ENCODE measurements around the gene GSTM1.
A peak's percentile ranks its signal among the peaks of the same experiment; 100 is the strongest.
"Not testable (repeated sequence)": the region's sequence is repeated elsewhere in the genome, so short reads cannot be mapped to it uniquely, and the experiment has no call there.

The GSTM1 gene

GRCh38 chr1:109697861-109698260, 10.2 kb downstream of the GSTM1 start:
- not testable (repeated sequence) for DNase-seq (ENCODE audit: low spot score)

GRCh38 chr1:109702940-109703339, 15.3 kb downstream of the GSTM1 start:
- DNase-seq (ENCODE audit: low spot score): not testable (repeated sequence)

- peak; percentile 0 for DNase-seq (ENCODE audit: low spot score)
Observed at GRCh38 chr1:109704173-109704572, 16.6 kb downstream of the GSTM1 start.

GRCh38 chr1:109705411-109705810, 17.8 kb downstream of the GSTM1 start:
- no peak for DNase-seq (ENCODE audit: low spot score)

DNA sequence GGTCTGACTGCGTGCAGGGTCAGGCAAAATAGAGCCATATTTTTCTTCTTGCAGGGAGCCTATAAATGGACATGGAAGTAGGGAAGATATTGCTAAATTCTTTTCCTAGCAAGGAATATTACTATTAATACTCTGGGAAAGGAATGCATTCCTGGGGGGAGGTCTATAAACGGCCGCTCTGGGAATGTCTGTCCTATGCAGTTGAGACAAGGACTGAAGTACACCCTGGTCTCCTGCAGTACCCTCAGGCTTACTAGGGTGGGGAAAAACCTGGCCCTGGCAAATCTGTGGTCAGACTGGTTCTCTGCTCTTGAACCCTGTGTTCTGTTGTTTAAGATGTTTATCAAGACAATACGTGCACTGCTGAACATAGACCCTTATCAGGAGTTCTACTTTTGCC, 21.3 kb downstream of the GSTM1 start:
- not testable (repeated sequence) for DNase-seq (ENCODE audit: low spot score)

DNA sequence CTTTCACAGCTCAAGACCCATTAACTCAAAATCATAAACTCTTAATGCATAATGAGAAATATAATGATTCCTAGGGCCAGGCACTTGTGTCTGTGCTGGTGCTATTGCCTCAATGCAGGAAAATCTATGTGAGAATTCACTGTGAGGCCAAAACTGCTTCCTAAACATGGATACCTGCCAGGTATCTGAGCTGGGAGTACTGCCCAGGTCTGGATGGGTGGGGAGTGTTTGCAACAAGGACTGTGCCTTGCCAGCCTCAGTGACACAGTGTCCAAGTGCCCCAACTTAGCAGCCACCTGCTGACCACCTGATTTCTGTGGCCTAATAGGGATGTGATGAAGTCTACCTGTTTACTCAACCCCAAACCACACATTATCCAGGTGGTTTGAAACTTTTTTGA, 22.2 kb downstream of the GSTM1 start:
- not testable (repeated sequence) for DNase-seq (ENCODE audit: low spot score)

GRCh38 chr1:109711593-109712320, 24.1 kb downstream of the GSTM1 start, which contains the start of gene GSTM5:
Gene GSTM5 (plus strand): TSS chr1:109712251. CDS start chr1:109712313, 62 bp downstream.
- peak; percentile 13 for DNase-seq (ENCODE audit: low spot score)

DNA sequence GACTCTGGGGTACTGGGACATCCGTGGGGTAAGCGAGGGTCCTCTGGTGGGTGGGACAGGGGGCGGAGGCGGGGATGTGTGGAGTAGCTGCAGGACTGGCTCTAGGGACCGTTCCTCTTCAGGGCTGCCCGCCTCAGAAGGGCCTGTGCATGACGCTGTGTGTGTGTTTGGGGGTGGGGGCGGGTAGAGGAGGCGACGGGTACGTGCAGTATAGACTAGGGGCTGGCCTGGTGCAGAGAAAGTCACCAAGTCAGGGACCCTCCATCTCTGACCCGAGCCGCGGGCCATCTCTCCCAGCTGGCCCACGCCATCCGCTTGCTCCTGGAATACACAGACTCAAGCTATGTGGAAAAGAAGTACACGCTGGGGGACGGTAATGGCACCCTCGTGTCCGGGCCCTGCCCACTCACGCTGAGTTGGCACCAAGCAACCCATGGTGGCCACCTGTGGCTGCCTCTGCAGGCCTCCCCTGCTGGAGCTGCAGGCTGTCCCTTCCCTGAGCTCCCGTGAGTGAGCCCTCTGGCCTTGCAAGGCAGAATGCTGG, 24.8 kb downstream of the GSTM1 start:
- peak; percentile 0 for DNase-seq (ENCODE audit: low spot score)

- DNase-seq (ENCODE audit: low spot score): peak; percentile 0
Observed at GRCh38 chr1:109713636-109714035, 26.0 kb downstream of the GSTM1 start.

GRCh38 chr1:109714661-109715372, 27.2 kb downstream of the GSTM1 start:
- peak; percentile 0 for DNase-seq (ENCODE audit: low spot score)

- DNase-seq (ENCODE audit: low spot score): no peak
Observed at GRCh38 chr1:109716121-109716520, 28.5 kb downstream of the GSTM1 start.

DNA sequence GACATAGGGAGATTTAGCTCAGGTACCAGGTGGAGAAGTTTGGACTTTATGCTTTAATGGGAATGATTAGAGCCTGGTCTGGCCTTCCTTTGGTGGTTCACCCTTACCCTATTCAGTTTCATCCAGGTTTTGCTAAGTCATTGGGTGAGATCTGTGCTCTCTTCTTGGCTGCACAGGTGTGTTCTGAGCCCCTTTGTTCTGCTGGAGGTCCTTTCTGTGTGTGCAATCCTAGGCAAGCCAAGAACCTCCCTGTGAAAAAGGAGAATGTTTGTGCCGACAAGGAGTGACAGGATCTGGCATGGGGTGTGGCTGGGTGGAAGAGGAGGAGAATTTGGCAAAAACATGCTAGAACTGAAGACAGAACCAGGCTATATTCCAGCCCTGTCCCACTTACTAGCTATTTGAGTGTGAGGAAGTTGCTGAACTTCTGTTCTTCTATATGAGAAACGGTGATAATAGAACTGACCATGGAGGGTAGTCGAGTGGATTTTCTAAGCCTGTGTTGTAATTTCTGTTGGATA, 29.0 kb downstream of the GSTM1 start:
- no peak for DNase-seq (ENCODE audit: low spot score)

- no peak for DNase-seq (ENCODE audit: low spot score)
Observed at GRCh38 chr1:109717729-109718128, 30.1 kb downstream of the GSTM1 start.

GRCh38 chr1:109718495-109718894, 30.9 kb downstream of the GSTM1 start:
- DNase-seq (ENCODE audit: low spot score): no peak

DNA sequence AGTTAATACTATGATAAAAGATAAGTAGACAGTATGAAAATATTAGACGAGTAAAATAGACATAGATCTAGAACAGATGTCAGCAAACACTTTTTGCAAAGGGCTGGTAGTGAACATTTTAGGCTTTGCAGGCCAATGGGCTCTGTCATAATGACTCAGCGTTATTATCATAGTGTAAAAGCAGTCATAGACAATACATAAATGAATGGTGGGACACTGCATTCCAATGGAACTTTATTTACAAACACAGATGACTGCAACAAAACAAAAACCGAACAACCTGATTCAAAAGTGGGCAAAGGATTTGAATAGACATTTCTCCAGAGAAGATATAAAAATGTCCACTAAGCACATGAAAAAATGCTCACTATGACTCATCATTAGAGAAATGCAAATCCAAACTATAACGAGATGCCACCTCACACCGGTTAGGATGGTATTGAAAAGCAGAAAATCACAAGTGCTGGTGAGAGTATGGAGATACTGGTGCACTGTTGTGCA, 31.8 kb downstream of the GSTM1 start:
- peak; percentile 51 for DNase-seq (ENCODE audit: low spot score)

DNA sequence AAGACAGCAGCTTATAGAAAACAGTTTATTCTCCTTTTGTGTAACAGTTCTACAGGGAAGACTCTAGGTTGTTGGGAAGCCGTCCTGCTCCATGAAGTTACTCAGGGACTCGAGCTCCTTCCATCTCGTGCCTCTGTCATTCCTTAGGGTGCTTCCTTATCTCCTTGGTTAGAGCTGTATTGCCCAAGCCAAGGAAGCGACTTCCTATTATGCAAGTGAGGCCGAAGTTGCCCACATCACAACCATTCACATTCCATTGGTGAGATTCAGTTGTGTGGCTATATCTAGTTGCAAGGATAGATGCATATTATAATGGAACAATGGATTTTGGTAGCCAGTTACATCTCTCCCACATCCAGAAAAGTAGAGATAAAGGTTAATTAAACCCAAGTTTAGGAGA, 33.4 kb downstream of the GSTM1 start:
- no peak for DNase-seq (ENCODE audit: low spot score)

GRCh38 chr1:109721971-109722370, 34.4 kb downstream of the GSTM1 start:
- DNase-seq (ENCODE audit: low spot score): no peak

DNA sequence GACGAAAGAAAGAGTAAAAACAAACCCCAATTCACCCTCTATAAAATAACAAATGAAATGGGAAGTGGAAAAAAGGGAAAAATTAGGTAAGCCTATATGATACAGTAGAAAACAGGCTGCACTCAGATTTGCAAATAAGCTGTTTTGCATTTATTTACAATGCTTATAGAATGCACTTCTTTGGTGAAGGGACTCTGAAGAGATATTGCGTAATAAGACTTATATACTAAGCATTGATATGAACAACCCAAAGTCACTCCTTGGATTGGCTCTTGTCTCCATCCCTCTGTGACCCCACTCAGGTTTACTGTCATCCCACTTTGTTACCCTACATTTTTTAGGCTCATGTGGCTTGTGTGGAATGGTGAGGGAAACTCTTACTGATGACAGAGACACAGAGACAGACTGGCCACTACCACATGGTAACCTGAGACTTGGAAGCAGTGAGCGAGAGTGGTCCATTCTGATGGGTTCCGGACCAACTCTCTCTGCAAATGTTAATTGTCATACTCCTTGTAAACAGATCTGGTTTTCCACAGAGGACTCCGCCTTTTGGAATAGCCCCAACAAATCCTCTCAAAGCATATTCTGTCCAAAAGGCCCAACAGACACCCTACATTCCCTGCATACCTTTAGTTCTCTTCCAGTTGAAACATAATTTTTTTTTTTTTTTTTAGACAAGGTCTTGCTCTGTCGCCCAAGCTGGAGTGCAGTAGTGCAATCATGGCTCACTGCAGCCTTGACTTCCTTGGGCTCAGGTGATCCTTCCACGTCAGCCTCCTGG, 35.5 kb downstream of the GSTM1 start:
- DNase-seq (ENCODE audit: low spot score): peak; percentile 61

- DNase-seq (ENCODE audit: low spot score): no peak
Observed at GRCh38 chr1:109724933-109725332, 37.3 kb downstream of the GSTM1 start.

- DNase-seq (ENCODE audit: low spot score): no peak
Observed at GRCh38 chr1:109725510-109725909, 37.9 kb downstream of the GSTM1 start.

- DNase-seq (ENCODE audit: low spot score): no peak
Observed at GRCh38 chr1:109726007-109726406, 38.4 kb downstream of the GSTM1 start.
